Neural cell (in vitro differentiated cells): Measurements from ENCODE around the gene PPP4R2.

Source experiments
- POLR2AphosphoS5 ChIP-seq: IDR thresholded peaks from 2 replicates; pipeline ENCODE4 v1.6.1; 2012
- TAF1 ChIP-seq: IDR thresholded peaks from 2 replicates; pipeline ENCODE4 v1.6.1; 2012; ENCODE audit warnings: low read depth

GRCh38 chr3:73056014-73056844 lies 59.6 kb downstream of the PPP4R2 start:
- no peak for TF ChIP-seq TAF1
- TF ChIP-seq POLR2AphosphoS5 = no peak
